ENCODE data around the gene CLDN19. TPM values are rescaled to one million over a fixed set of nuclear protein-coding genes. Genes with fewer than 3 reads are reported as not detected.

Gene CLDN19
- total and polyA plus RNA-seq, 2 of the 8 experiments (the other 6 are each of a cell fraction or from before 2014, with no cell fraction given): 9.7 to 17.2 TPM

GRCh38 chr1:42746436-42747105 lies 6.5 kb upstream of the CLDN19 start:
- Histone ChIP-seq H3K4ac (replicated peaks; ENCODE audit: insufficient read length, low read depth, low read length) (no peak overlapping the region), H2BK15ac (ENCODE audit: low read length) (no peak overlapping the region), H3K27me3 (replicated peaks in 1 of 4; ENCODE audit: control insufficient read depth in 3 of 4, extremely low read depth in 1 of 4, insufficient read depth in 3 of 4, low read length in 3 of 4) (no peaks in the 10 kb centered on the region), H3K79me1 (ENCODE audit: low read depth, low read length) (no peaks in the 10 kb centered on the region), H3K79me2 (ENCODE audit: control insufficient read depth in 1 of 2, insufficient read depth in 2 of 2, low read length in 2 of 2) (no peaks in the 10 kb centered on the region), H4K5ac (ENCODE audit: insufficient read length, low read depth, low read length) (no peak overlapping the region), H4K20me1 (replicated peaks in 1 of 2; ENCODE audit: control insufficient read depth in 1 of 2, insufficient read depth in 2 of 2, low read length in 2 of 2) (peaks cover 0 to 4% of the 10 kb centered on the region in 2 experiments), H2BK120ac (replicated peaks; ENCODE audit: low read depth, low read length) (no peak overlapping the region), H3K23me2 (ENCODE audit: low read depth, low read length) (no peaks in the 10 kb centered on the region), H3K9me3 (ENCODE audit: insufficient read depth in 2 of 2, low read depth in 1 of 2, low read length in 1 of 2) (0 out of 4 replicates have a peak, but pooled peaks cover 0 to under 1% of the 10 kb centered on the region in 2 experiments), H3K18ac (ENCODE audit: extremely low read depth, low read length) (no peak overlapping the region), H3K4me3 (ENCODE audit: extremely low read depth in 1 of 4, insufficient read depth in 2 of 4, low read depth in 3 of 4, low read length in 4 of 4) (no peak overlapping the region), H2AFZ (ENCODE audit: low read length) (no peak overlapping the region), H3K36me3 (ENCODE audit: control insufficient read depth in 2 of 4, insufficient read depth in 4 of 4, low read length in 3 of 4) (peaks cover 6 to 28% (median 12%) of the 10 kb centered on the region in 4 experiments), H4K8ac (ENCODE audit: extremely low read depth, insufficient read depth, low read length) (no peak overlapping the region; the same call in 1 of the 2 replicates), H3K27ac (ENCODE audit: low read depth, low read length) (no peak overlapping the region), H2BK5ac (ENCODE audit: low read depth, low read length) (no peak overlapping the region), H3K56ac (replicated peaks; ENCODE audit: insufficient read length, low read depth, low read length) (no peak overlapping the region), H3K9ac (replicated peaks in 1 of 4; ENCODE audit: extremely low read depth in 1 of 4, low read depth in 3 of 4, low read length in 3 of 4) (no peak overlapping the region), H3K4me1 (replicated peaks in 1 of 4; ENCODE audit: control insufficient read depth in 3 of 4, insufficient read depth in 4 of 4, low read length in 3 of 4) (peaks cover 0 to 8% (median 4%) of the 10 kb centered on the region in 4 experiments; a peak in 6 of 7 replicates), H3K23ac (ENCODE audit: insufficient read length) (no peak overlapping the region), H4K91ac (replicated peaks; ENCODE audit: insufficient read length, low read length) (no peak overlapping the region), H2AK5ac (ENCODE audit: low read depth, low read length) (no peak overlapping the region), H3K4me2 (ENCODE audit: insufficient read depth in 1 of 2, low read depth in 2 of 2, low read length in 2 of 2) (no peak overlapping the region), H2BK20ac (ENCODE audit: low read length) (no peak overlapping the region), H3K14ac (ENCODE audit: insufficient read length) (no peak overlapping the region), H2BK12ac (ENCODE audit: low read depth, low read length) (no peak overlapping the region)
- DNase-seq (ENCODE audit: low read depth in 1 of 2, low spot score in 2 of 2) (no peak), FAIRE-seq (no peak)
- CTCF ChIA-PET (ENCODE audit: partially characterized antibody): interaction anchor here (0.7 to 9.8 kb wide), 22 partner anchors 8 to 272 kb away, joined by 3 to 77 read pairs (median 4); no protein-coding TSS in a partner anchor
- 92% methylated on average over 12 of the region's 12 CpGs; no CpG with 5 or more reads in 1 of the 2 experiments for WGBS, 2 experiments (ENCODE audit: extremely low coverage in 1 of 2, insufficient coverage in 1 of 2, insufficient read length in 1 of 2, insufficient replicate concordance in 2 of 2, low coverage in 1 of 2, low lambda C conversion rate in 2 of 2, missing lambda C conversion rate in 1 of 2)
- POLR2A ChIA-PET (ENCODE audit: partially characterized antibody): interaction anchor here (0.7 to 3.7 kb wide), 8 partner anchors 12 to 64 kb away, joined by 3 to 9 read pairs (median 3); partner anchors contain the start of genes C1orf50, P3H1 and YBX1
- no peak for TF ChIP-seq JUND (IDR thresholded peaks at IDR 0.05; ENCODE audit: low read length)
- TF ChIP-seq RFX5 (IDR thresholded peaks at IDR 0.05; ENCODE audit: borderline replicate concordance, low read depth, low read length): no peak
- no peak for TF ChIP-seq TCF12 (IDR thresholded peaks at IDR 0.05; ENCODE audit: low read depth, low read length)
- no peak for TF ChIP-seq CHD1 (IDR thresholded peaks at IDR 0.05; ENCODE audit: low read depth, low read length)
- no peak for TF ChIP-seq SP4 (IDR thresholded peaks at IDR 0.05; ENCODE audit: low read length)
- no peak for TF ChIP-seq RXRA (IDR thresholded peaks at IDR 0.05; ENCODE audit: insufficient read depth, low read depth, low read length)
- TF ChIP-seq BACH1 (IDR thresholded peaks at IDR 0.05; ENCODE audit: low read length): no peak
- TF ChIP-seq CHD2 (IDR thresholded peaks at IDR 0.05; ENCODE audit: low read length): no peak
- no peak for TF ChIP-seq CREB1 (IDR thresholded peaks at IDR 0.05)
- TF ChIP-seq TEAD4 (IDR thresholded peaks at IDR 0.05; ENCODE audit: low read depth, low read length): no peak
- TF ChIP-seq CBX8 (IDR thresholded peaks at IDR 0.05; ENCODE audit: borderline replicate concordance, low read depth, low read length): no peak
- TF ChIP-seq EP300 (IDR thresholded peaks at IDR 0.05; ENCODE audit: borderline replicate concordance in 1 of 2, low read depth in 2 of 2, low read length in 2 of 2): no peak
- TF ChIP-seq GABPA (IDR thresholded peaks at IDR 0.05; ENCODE audit: borderline replicate concordance, insufficient read depth, low read length): no peak
- TF ChIP-seq POU5F1 (IDR thresholded peaks at IDR 0.05; ENCODE audit: low read depth, low read length): no peak

Data from H1 (cell line).